Stimulated activated CD4-positive, alpha-beta T cell treated with anti-CD3 and anti-CD28 coated beads, TNF-alpha, amount 100 ng/mL, for 4 hours (primary cell): ENCODE results near the gene LLGL2.

Experiments
- DNase-seq, 3 experiments: peaks; one replicate each; pipeline ENCODE4 v3.0.0-alpha.2; 2020; ENCODE audit warnings: low read depth in 3 of 3

The LLGL2 gene

DNA sequence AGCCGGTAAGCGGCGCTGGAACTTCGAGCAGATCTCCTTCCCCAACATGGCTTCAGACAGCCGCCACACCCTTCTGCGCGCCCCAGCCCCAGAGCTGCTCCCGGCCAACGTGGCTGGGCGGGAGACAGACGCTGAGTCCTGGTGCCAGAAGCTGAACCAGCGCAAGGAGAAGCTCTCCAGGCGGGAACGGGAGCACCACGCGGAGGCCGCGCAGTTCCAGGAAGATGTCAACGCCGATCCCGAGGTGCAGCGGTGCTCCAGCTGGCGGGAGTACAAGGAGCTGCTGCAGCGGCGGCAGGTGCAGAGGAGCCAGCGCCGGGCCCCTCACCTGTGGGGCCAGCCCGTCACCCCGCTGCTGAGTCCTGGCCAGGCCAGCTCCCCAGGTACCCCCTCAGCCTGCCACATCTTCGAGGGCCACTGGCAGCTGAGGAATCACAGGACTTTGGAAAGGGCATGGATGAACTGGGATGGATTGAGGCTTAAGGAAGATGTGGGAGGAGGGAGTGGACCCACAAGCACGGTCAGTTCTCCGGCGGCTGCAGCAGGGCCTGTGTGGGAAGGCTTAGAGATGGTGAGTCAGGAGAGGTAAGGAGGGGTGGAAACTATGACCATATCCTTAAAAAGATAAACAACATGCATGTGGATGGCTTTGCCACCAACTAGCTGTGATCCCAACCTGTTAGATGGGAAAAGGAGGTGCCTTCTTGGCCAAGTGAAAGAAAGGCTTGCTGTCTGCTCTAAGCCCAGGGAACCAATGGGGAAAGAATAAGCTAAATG lies 3.4 kb upstream of the LLGL2 start:
- no peak for DNase-seq

DNA sequence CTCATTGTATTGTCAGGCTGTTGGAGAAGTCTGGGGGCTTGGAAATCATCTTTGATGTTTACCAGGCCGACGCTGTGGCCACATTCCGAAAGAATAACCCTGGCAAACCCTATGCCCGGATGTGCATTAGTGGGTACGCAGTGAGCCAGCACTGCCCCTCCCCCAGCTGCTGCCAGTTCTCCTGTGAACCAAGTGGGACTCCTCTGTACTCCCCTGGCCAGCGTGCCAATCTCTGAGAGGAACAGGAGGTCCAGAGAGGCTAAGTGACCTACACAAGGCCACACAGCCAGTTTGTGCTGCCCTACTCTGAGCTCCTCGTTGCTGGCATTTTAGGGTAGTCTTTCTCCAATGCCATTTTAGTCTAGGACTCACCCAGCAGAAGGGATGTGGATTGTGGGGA lies 1.9 kb upstream of the LLGL2 start:
- DNase-seq, result no peak

DNA sequence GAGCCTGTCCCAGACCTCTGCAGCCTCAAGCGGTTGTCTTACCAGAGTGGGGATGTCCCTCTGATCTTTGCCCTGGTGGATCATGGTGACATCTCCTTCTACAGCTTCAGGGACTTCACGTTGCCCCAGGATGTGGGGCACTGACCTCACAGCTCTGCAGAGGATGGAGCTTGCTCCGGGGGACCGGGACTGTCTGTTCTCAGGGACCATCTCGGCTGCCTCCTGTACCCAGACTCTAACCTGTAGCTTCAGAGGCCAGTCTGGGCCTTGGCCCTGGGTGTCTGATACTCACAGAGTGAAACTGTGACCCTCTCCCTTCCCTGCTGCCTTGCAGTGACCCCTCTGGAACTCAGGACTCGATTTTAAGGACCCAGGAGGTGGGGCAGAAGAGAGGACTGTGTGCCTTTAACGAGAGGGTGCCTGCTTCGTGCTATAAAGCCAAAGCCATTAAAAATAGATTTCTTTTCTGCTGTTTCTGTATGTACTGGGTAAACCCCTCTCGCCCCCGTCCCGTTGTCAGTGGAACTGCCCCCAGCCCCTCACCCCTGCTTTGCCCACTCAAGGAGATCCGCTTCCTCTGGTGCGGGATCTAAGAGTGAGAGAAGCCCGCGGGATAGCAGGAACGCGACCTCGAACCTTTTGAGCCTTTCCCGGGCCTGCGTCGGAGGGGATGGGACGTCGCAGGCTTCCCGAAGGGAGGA lies 1.1 kb upstream of the LLGL2 start:
- no peak for DNase-seq

DNA sequence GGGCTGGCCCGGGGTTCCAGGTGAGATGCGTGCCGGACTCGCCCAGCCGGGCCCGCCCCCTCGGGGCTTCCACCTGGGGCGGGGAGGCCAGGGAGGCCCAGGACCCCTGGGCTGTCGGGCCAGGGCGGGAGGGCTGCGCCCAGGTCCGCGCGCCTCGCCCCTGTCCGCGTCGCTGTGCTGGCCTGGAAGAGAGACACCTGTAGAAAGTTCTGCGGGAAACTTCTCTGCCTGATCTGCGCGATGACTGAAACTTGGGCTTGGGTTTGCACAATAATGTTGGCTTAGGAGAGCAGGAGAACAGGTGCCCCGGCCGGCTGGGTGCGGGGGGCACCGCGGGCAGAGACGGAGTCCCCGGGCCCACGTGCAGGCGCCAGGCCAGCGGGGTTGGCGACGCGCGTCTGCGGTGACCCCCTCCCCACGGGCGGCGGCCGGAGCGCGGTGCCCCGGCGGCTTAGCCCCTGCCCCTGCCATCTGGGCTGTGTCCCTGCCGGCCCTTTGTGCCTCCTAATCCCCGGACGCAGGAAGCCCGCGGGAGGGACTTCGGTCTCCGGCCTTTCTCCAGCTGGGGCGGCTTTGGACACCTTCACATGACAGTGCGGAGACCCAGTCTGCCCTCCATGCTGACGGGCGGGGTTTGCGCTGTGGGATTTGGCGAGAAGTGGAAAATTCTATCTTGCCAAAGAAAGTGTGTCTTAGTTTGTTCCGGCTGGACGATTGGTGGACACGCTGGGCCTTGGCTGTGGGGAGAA lies 483 bp downstream of the LLGL2 start:
- no peak for DNase-seq

DNA sequence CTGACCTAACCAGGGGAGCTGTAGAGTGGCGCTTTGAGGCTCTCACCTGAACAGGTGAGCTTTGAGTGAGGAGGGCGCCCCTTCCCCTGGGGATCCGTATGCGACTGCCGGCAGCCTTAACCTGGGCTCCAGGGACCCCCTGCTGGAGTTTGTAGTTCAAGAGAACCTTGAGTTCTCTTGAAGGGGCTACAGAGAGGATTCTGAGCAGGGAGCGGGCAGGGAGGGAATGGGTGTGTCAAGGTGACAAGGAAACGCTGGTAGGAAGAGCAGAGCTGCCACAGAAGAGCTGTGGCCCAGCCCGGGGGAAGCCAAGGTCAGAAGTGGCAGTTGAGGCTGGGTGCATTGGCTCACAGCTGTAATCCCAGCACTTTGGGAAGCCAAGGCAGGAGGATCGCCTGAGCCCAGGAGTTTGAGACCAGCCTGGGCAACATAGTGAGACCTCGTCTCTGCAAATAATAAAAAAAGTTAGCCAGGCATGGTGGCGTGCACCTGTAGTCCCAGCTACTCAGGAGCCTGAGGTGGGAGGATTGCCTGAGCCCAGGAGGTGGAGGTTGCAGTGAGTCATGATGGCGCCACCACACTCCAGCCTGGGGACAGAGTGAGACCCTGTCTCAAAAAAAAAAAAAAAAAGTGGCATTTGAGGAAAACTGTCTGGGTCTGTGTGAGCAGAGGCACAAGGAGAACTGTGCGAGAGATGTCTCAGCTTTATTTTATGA lies 1.2 kb downstream of the LLGL2 start:
- DNase-seq, result no peak

- DNase-seq, result no peak
These were observed 5.6 kb downstream of the LLGL2 start for GRCh38 chr17:75530837-75531720.

DNA sequence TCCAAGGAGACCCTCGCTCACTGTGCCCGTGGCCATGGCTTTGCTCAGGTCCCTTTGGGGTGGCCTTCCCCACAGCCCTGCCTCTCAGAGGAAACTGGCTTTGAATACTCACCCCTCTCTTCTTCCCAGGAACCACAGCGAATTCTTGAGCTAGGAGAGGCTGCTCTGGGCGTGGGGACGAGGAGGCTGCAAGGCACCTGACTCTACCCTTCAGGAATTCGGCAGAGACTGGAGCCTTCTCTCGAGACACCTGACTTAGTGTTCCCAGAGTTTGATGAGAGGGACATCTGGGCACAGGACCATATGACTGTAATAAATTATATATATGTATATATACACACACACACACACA lies 6.2 kb downstream of the LLGL2 start:
- no peak for DNase-seq

- peak in 1 of 3 experiments; percentile 28 for DNase-seq
These were observed 9.6 kb downstream of the LLGL2 start for GRCh38 chr17:75535119-75535537.

DNA sequence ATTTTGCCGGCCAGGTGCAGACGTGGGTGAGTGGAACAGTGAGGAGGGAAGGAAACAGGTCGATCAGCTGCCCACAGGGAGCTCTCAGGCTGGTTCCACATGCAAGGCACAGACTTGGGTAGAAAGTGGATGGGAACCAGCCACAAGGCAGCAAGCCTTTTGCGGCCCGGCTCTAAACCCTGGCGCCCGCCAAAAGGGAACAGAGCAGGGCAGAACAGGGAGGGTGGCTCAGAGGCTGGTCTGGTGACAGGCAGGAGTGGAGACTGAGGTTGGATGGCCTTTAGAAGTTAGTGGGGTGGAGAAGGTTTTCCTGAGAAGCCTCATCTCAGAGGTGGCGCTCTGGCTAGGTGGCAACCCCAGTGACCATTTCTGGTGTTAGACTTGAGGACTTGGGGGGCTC lies 10.4 kb downstream of the LLGL2 start:
- DNase-seq, result no peak

DNA sequence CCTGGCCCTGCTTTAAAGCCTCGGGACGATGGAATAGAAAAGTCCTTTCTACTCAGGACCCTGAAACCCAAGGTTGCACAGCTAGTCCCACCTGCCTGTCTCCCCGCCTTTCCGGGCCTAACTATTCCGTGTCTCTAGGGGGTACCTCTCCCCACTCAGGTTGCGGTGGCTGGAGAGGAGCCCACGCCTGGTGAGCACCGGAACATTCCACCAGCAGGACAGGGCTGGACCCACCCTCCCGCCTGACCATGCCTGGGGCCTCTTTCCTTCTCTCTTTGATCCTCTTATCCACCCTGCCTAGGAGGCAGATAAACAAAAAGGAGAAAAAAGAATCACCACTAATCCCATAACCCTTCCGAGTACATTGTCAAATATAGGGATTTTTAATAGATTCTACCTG lies 10.9 kb downstream of the LLGL2 start:
- DNase-seq, result no peak

- no peak for DNase-seq
These were observed 14.7 kb downstream of the LLGL2 start for GRCh38 chr17:75539967-75540729.

- no peak for DNase-seq
These were observed 15.5 kb downstream of the LLGL2 start for GRCh38 chr17:75540923-75541503.

GRCh38 chr17:75542229-75542628 lies 16.7 kb downstream of the LLGL2 start:
- DNase-seq, result no peak

DNA sequence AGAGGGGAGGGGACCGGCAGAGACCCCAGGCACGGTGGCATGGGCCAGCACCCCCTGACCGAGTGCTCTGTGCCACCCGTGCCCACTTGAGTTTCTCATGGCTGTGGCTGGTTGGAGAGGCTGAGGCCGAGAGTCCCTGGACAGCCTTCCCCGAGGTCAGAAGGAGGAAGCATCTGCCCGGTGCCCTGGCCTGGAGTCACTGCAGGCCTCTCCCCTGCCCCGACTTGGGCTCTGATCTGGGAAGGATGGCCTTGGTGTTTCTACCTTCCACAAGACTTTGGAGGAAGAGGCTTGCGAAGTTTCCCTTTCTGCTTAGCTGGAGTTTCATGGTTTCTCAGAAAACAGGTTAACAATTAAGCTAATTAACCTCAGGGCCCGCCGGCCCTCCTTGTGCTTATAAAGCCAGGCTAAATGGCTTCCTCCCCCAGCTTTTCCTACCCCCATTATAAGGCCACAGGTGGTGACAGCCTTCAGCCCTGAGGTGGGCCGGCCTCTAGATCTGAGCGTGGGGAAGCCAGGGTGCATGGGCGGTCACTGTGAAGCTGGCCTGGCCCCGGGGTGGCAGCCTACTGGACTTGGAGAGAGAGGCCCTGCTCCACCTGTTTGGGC lies 17.3 kb downstream of the LLGL2 start:
- no peak for DNase-seq

DNA sequence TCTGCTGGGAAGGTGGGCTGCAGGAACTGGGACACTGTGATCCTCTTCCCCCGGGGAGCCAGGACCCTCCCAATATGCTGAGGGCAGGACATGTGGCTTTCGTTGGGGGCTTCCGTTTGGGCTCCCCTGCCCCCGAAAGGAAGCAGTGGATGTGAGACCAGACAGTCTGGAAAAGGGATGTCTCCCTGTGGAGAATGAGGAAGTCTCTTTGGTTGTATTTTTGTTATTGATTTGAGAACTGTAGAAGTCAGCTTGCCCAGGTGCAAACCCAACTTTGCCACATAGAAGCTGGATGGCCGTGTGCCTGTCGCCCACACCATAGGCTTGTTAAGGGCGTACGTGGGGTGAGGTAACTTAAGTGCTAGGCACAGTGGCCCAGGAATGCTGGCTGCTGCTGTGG lies 18.8 kb downstream of the LLGL2 start:
- DNase-seq, result no peak

DNA sequence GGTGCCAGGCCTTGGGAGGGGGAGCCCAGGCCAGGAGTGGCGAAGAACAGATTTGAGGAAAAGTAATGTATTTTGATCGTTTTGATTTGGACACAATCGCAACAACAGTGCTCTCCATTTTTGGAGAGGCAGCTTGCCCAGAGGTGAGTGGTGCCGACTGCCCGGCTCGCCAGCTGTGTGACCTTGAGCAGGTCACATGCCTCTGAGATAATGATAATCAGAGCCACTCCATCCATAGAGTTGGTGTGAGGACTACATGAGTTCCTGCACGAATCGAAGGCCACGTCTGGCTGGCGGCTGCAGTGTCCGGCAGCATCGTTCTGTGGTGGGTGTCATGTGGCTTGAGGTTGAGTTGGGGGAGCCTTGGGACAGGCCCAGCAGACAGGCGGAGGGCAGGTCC lies 20.7 kb downstream of the LLGL2 start:
- DNase-seq, result no peak

DNA sequence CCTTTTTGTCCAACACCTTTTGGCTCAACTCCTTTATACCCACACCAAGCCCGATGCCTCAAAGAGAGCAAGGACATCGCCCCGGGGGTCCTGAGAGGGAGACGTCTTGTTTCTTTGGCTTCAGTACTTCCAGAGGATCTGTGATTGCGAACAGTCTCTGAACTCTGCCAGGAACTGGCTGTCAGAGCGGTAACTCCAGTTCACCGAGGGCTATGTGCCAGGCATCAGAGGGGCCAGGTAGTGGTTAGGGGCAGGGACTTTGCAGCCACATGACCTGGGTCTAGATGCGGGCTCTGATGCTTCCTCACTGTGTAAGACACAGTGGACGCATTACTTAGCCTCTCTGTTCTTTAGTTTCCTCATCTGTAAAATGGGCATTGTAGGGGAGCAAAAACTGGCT lies 21.6 kb downstream of the LLGL2 start:
- no peak for DNase-seq

GRCh38 chr17:75548813-75549212 lies 23.3 kb downstream of the LLGL2 start:
- no peak for DNase-seq
